ENCODE data around the gene CLDN24. TPM values are rescaled to one million over a fixed set of nuclear protein-coding genes. Genes with fewer than 3 reads are reported as not detected.

CLDN24 gene
- total RNA-seq, 1 donor from 2014 or later = not detected

- intact Hi-C loops (cut with DNase I) = no loop called here
- no peak for DNase-seq
- no peak for TF ChIP-seq CTCF (IDR thresholded peaks at IDR 0.05)
- Histone ChIP-seq H3K36me3 (peaks cover 52% of the 10 kb centered on the region), H3K27me3 (ENCODE audit: low read depth) (no peaks in the 10 kb centered on the region), H3K4me1 (no peaks in the 10 kb centered on the region), H3K27ac (no peak overlapping the region), H3K9me3 (no peaks in the 10 kb centered on the region), H3K4me3 (no peak overlapping the region)
- ATAC-seq = no peak
These were observed 33.3 kb downstream of the CLDN24 start for GRCh38 chr4:183288955-183289354.

DNA sequence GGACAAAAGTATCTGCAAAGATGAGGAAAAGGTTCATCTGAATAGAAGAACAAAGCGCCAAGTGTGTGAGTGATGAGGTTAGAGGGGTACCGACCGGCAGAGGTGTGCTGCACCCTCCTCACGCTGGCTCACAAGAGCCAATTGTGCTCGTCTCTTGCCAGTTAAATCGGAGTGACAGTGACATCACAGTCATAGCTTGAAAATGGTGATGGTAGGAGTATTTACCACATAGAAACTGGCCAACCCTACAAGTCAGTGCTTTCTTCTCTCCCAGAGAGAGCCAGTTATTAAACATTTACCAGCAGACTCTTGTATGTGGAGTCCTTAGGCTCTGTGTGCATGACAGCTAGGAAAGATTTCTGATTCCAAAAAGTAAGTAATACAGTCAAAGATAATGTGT, 34.5 kb downstream of the CLDN24 start:
- TF ChIP-seq CTCF (IDR thresholded peaks at IDR 0.05) = no peak
- Histone ChIP-seq H3K27ac (no peak overlapping the region), H3K9me3 (no peaks in the 10 kb centered on the region), H3K27me3 (ENCODE audit: low read depth) (no peaks in the 10 kb centered on the region), H3K4me3 (no peak overlapping the region), H3K4me1 (no peaks in the 10 kb centered on the region), H3K36me3 (peaks cover 64% of the 10 kb centered on the region)
- no peak for DNase-seq
- ATAC-seq = no peak
- intact Hi-C loops (cut with DNase I) = no loop called here

DNA sequence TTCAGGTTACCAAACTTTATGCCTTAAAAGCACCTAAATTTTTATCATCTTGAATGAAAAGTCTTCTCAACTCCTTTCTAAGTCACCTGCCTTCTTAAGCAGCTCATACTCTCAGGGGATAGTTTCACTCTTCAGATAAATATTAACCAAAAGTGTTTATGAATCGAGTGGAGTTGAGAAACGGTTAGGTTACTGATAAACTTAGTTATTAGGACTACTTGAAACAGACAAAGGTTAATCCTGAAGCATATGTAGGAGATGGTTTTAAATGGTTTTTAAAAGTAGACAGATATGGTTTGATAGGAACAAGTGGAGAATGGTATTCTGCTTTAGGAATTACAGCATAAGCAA, 34.9 kb downstream of the CLDN24 start:
- Histone ChIP-seq H3K9me3 (no peaks in the 10 kb centered on the region), H3K4me1 (peaks cover under 1% of the 10 kb centered on the region), H3K27me3 (ENCODE audit: low read depth) (no peaks in the 10 kb centered on the region), H3K4me3 (no peak overlapping the region), H3K27ac (no peak overlapping the region), H3K36me3 (peaks cover 68% of the 10 kb centered on the region)
- ATAC-seq (peak in 1 of 2 donors; percentile 48), DNase-seq (no peak)
- intact Hi-C loops (cut with DNase I) = no loop called here
- no peak for TF ChIP-seq CTCF (IDR thresholded peaks at IDR 0.05)

DNA sequence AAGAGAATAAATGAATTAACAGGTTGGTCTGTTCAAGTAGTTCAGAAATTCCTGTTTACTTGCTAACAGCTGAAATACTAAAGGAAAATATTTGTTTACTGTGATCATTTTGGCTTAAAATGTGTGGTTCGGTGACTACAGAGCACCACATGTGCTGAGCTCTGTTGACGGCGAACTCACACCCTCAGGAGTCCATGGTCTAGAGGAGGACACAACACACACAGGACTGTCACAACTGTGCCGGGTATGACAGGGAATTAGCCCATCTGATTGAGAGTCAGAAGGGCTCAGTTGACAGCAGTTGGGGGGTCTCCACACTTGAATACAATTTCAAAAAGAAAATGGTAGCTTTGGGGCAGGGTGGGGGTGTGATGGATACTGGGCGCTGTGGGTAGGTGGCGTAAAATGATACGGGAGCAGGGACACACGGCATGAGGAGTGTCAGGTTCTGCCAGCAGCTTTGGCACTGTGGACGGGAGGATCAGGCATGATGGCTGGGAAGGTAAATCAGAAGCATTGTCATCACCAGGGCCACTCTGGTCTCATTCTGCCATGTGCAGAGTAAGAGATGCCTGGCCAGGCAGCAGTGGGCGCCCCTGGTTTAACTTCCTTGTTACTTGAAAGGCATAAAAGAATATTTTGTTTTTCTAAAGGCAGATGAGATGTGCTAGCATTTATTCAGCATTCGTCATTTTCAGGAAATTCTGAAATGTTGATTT, 35.5 kb downstream of the CLDN24 start:
- Histone ChIP-seq H3K36me3 (peaks cover 73% of the 10 kb centered on the region), H3K9me3 (no peaks in the 10 kb centered on the region), H3K4me1 (peaks cover 4% of the 10 kb centered on the region), H3K27me3 (ENCODE audit: low read depth) (no peaks in the 10 kb centered on the region), H3K4me3 (no peak overlapping the region), H3K27ac (no peak overlapping the region)
- peak in 1 of 2 donors; percentile 23 for ATAC-seq
- no peak for TF ChIP-seq CTCF (IDR thresholded peaks at IDR 0.05)
- no peak for DNase-seq
- intact Hi-C loops (cut with DNase I) = no loop called here

- H3K27ac ChIP-seq = no peak overlapping the region
- no peak for ATAC-seq
- no peaks in the 10 kb centered on the region for H3K9me3 ChIP-seq
- no peaks in the 10 kb centered on the region for H3K27me3 ChIP-seq (ENCODE audit: low read depth)
- DNase-seq = no peak
- TF ChIP-seq CTCF (IDR thresholded peaks at IDR 0.05) = no peak
- H3K36me3 ChIP-seq = peaks cover 82% of the 10 kb centered on the region
- no peak overlapping the region for H3K4me3 ChIP-seq
- intact Hi-C loops (cut with DNase I) = no loop called here
- peaks cover 4% of the 10 kb centered on the region for H3K4me1 ChIP-seq
These were observed 36.3 kb downstream of the CLDN24 start for GRCh38 chr4:183285886-183286285.

Measured in lower lobe of right lung (tissue), 2 donors.